Duodenal mucosa (tissue), 2 donors: ENCODE measurements around the gene AGBL1.

Experiments
- H3K27ac ChIP-seq: one replicate; pipeline ENCODE4 v1.7.0; 2013; ENCODE audit warnings: low read depth, low read length
- H3K27me3 ChIP-seq, 2 donors: one replicate each; pipeline ENCODE4 v1.7.0; 2013; ENCODE audit warnings: low read length in 2 of 2, control low read depth in 1 of 2; ENCODE audit not compliant: insufficient read depth in 2 of 2, control insufficient read depth in 1 of 2
- H3K36me3 ChIP-seq, 2 donors: one replicate each; pipeline ENCODE4 v1.7.0; 2013; ENCODE audit warnings: low read length in 2 of 2, control low read depth in 1 of 2; ENCODE audit not compliant: insufficient read depth in 2 of 2, control insufficient read depth in 1 of 2
- H3K4me1 ChIP-seq, 2 donors: one replicate each; pipeline ENCODE4 v1.7.0; 2013; ENCODE audit warnings: low read length in 2 of 2, control low read depth in 1 of 2; ENCODE audit not compliant: insufficient read depth in 2 of 2, control insufficient read depth in 1 of 2
- H3K4me3 ChIP-seq, 2 donors: one replicate each; pipeline ENCODE4 v1.7.0; 2013; ENCODE audit warnings: low read length in 2 of 2, low read depth in 1 of 2
- H3K9ac ChIP-seq, 2 donors: one replicate each; pipeline ENCODE4 v1.7.0; 2013; ENCODE audit warnings: low read length in 2 of 2, low read depth in 1 of 2
- H3K9me3 ChIP-seq, 2 donors: one replicate each; pipeline ENCODE4 v1.7.0; 2013; ENCODE audit warnings: low read length in 2 of 2, control low read depth in 1 of 2; ENCODE audit not compliant: control insufficient read depth in 1 of 2

The AGBL1 gene

GRCh38 chr15:86266896-86267484 lies 187.3 kb downstream of the AGBL1 start:
- Histone ChIP-seq H3K4me1 (no peaks in the 10 kb centered on the region), H3K27ac (no peak overlapping the region), H3K9me3 (no peaks in the 10 kb centered on the region), H3K9ac (no peak overlapping the region), H3K36me3 (no peaks in the 10 kb centered on the region), H3K4me3 (no peak overlapping the region), H3K27me3 (no peaks in the 10 kb centered on the region)

DNA sequence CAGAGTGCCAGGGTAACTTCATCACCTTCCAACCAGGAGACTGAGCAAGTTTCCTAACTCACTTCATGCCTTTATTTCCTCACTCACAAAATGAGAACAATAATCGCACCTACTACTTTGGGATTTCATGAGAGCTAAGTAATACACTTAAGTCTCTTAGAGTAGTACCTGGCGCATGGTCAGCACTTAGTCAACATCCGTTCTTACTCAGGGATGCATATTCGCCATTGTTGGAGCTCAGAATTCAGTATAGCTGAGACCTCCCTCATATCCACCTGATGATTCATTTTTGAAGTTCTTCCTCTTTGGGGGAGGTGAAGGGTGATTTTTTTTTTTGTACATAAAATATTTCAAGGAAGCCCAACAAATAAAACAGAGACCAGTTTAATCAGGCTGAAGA lies 188.2 kb downstream of the AGBL1 start:
- Histone ChIP-seq H3K4me1 (no peaks in the 10 kb centered on the region), H3K9me3 (no peaks in the 10 kb centered on the region), H3K27ac (no peak overlapping the region), H3K4me3 (no peak overlapping the region), H3K36me3 (no peaks in the 10 kb centered on the region), H3K27me3 (no peaks in the 10 kb centered on the region), H3K9ac (no peak overlapping the region)

DNA sequence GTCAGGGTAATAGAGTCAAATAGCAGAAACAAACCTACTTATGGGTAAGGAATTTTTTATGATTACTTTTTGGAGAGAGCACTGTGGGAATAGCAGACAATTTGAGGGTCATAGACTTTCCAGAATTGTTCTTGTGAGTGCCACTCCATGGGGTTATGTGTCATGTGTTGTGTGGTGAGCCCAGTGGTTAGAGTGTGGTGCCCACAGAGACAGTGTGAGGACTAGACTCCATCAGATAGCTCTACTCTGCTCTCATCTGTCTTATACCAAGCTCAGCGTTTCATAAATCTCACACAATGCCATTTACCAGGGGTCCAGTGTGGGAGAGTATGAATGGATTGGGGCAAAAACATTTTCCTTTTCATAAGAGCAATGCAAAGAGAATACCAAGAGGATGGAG lies 188.9 kb downstream of the AGBL1 start:
- Histone ChIP-seq H3K27ac (no peak overlapping the region), H3K4me1 (no peaks in the 10 kb centered on the region), H3K9ac (no peak overlapping the region), H3K4me3 (no peak overlapping the region), H3K36me3 (no peaks in the 10 kb centered on the region), H3K9me3 (no peaks in the 10 kb centered on the region), H3K27me3 (no peaks in the 10 kb centered on the region)

- Histone ChIP-seq H3K4me1 (no peaks in the 10 kb centered on the region), H3K9me3 (no peaks in the 10 kb centered on the region), H3K9ac (no peak overlapping the region), H3K27ac (no peak overlapping the region), H3K36me3 (no peaks in the 10 kb centered on the region), H3K27me3 (no peaks in the 10 kb centered on the region), H3K4me3 (no peak overlapping the region)
These were observed 193.6 kb downstream of the AGBL1 start for GRCh38 chr15:86273309-86273708.

- Histone ChIP-seq H3K36me3 (no peaks in the 10 kb centered on the region), H3K4me3 (no peak overlapping the region), H3K27ac (no peak overlapping the region), H3K4me1 (no peaks in the 10 kb centered on the region), H3K9me3 (no peaks in the 10 kb centered on the region), H3K9ac (no peak overlapping the region), H3K27me3 (no peaks in the 10 kb centered on the region)
These were observed 195.7 kb downstream of the AGBL1 start for GRCh38 chr15:86275361-86275760.

DNA sequence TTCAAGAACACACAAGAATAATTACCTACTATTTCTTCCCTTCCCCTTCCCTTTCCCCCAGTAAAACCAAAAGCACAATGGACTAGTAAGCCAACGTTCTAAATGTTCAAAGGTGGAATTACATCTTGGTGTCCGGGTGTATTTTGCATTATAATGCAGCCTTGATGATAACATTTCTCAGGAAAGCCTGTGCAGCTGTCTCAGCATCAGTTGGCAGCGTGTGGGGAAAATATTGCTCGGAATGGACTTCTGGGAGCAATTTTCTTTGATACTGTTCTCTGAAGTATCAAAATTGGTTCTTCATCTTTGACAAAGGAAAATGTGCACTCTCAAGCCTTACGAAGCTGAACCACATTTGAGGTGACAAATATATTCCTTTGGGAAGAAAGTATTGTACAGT lies 198.9 kb downstream of the AGBL1 start:
- Histone ChIP-seq H3K4me1 (no peaks in the 10 kb centered on the region), H3K4me3 (no peak overlapping the region), H3K9me3 (no peaks in the 10 kb centered on the region), H3K27ac (no peak overlapping the region), H3K36me3 (no peaks in the 10 kb centered on the region), H3K27me3 (no peaks in the 10 kb centered on the region), H3K9ac (no peak overlapping the region)

DNA sequence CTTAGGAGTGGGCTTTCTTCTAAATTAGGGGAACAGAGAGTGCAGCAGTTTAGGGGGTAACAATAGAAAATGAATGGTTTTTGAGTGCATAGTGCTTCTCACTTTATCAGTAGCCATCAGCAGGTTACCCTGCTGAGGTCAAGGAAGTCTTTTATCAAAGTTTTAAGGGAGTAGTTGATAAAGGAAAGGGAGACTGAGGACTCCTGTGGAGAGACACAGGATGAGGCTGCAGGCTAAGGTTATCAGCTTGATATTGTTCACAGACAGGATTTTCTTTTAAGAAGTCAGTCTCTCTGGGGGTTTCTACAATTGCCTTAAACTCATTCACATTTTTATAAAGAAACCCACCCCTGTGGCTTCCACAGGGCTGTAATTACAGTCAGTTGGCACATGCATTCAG lies 205.0 kb downstream of the AGBL1 start:
- no peak overlapping the region for H3K27ac ChIP-seq
- H3K9me3 ChIP-seq, result no peaks in the 10 kb centered on the region
- H3K27me3 ChIP-seq, result no peaks in the 10 kb centered on the region
- H3K36me3 ChIP-seq, result no peaks in the 10 kb centered on the region
- H3K4me3 ChIP-seq, result no peak overlapping the region
- H3K4me1 ChIP-seq, result no peaks in the 10 kb centered on the region
- H3K9ac ChIP-seq, result no peak overlapping the region

DNA sequence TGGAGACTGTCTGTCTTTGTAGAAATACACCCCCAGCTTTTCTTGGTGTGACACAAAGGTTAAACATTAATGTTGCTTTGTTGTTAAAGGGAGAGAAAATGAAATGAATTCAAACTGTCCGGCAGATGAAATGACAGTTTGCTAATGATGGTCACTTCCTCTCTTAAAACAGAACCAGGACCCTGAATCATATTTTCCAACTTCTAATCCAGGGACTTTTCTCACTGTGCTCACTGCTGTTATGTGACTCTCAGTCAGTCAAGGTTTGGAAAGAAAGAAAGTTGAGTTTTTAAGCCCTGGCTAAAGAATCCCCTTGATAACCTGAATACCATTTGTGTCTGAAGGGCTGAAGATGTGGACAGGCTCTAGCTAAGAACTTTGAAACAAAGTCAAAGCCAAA lies 215.8 kb downstream of the AGBL1 start:
- Histone ChIP-seq H3K27me3 (no peaks in the 10 kb centered on the region), H3K9me3 (no peaks in the 10 kb centered on the region), H3K4me1 (no peaks in the 10 kb centered on the region), H3K36me3 (no peaks in the 10 kb centered on the region), H3K27ac (no peak overlapping the region), H3K9ac (no peak overlapping the region), H3K4me3 (no peak overlapping the region)

GRCh38 chr15:86296769-86297168 lies 217.1 kb downstream of the AGBL1 start:
- no peaks in the 10 kb centered on the region for H3K36me3 ChIP-seq
- H3K4me1 ChIP-seq, result no peaks in the 10 kb centered on the region
- no peak overlapping the region for H3K9ac ChIP-seq
- H3K9me3 ChIP-seq, result no peaks in the 10 kb centered on the region
- H3K27me3 ChIP-seq, result no peaks in the 10 kb centered on the region
- H3K4me3 ChIP-seq, result no peak overlapping the region
- no peak overlapping the region for H3K27ac ChIP-seq

DNA sequence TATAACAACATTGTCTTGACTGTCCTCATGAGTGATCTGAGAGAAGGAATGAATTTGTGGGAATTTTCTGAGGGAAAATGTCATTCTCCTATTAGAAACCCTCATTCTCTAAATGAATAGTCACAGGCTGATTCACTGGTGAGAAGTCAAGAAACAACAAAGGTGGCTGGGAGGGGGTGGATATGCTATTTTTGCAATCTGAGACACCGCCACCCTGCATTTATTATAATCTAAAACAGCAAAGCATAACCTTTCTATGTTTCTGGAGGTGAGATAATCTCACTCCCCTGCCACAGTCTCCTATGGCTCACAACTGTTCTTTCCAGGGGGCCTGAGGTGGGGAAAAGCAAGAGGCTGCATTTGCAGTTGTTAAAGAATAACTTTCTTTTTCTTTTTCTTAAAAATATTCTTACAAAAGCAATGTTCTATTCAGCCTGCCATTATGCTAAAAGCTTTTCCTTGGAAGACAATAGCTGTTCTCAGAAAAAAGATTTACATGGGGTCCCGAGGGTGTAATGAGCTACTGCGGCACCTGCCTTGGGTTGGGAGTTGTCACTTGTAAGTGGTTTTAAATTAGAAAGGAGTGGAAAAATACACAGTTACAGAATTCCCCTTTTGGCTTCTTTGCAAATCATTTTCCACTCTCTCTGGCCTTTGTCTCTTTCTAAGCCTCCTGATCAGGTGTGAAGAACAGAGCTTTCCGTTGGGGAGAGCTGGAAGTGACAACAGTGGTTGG lies 220.9 kb downstream of the AGBL1 start:
- Histone ChIP-seq H3K27ac (no peak overlapping the region), H3K4me3 (no peak overlapping the region), H3K9me3 (no peaks in the 10 kb centered on the region), H3K36me3 (no peaks in the 10 kb centered on the region), H3K9ac (no peak overlapping the region), H3K27me3 (no peaks in the 10 kb centered on the region), H3K4me1 (no peaks in the 10 kb centered on the region)
